Left lung (tissue), 10 donors: ENCODE results near the gene COG3. TPM values are rescaled to one million over a fixed set of nuclear protein-coding genes. Genes with fewer than 3 reads are reported as not detected.

ENCODE experiments used
- ATAC-seq: fragments of 200-7000 bp; cut with Tn5 transposase; one replicate; pipeline ENCODE4 v1.9.1; 2020; ENCODE audit warnings: moderate library complexity
- DNase-seq, 4 donors: peaks; one replicate each; pipeline ENCODE4 v3.0.0-alpha.2; 2013 to 2020
- H3K27ac ChIP-seq, 2 donors: fragments of 200-600 bp; sonication (generic) in 1 of 2; one replicate each; pipeline versions ENCODE4 v1.5.0 to v1.8.0; 2020 to 2021
- H3K27me3 ChIP-seq, 2 donors: fragments of 200-600 bp; sonication (generic) in 1 of 2; one replicate each; pipeline versions ENCODE4 v1.5.0 to v1.8.0; 2020 to 2021
- H3K36me3 ChIP-seq, 2 donors: fragments of 200-600 bp; sonication (generic) in 1 of 2; one replicate each; pipeline versions ENCODE4 v1.5.0 to v1.8.0; 2020 to 2021
- H3K4me1 ChIP-seq, 2 donors: fragments of 200-600 bp; one replicate each; pipeline ENCODE4 v1.8.0; 2021
- H3K4me3 ChIP-seq, 2 donors: fragments of 200-600 bp; sonication (generic) in 1 of 2; one replicate each; pipeline versions ENCODE4 v1.5.0 to v1.8.0; 2020 to 2021; ENCODE audit warnings: mild to moderate bottlenecking in 1 of 2
- H3K9me3 ChIP-seq, 2 donors: fragments of 200-600 bp; sonication (generic) in 1 of 2; one replicate each; pipeline versions ENCODE4 v1.5.0 to v1.8.0; 2020 to 2021
- CTCF ChIP-seq, 2 donors: fragments of 200-600 bp; sonication (generic) in 1 of 2; IDR thresholded peaks; one replicate each; pipeline versions ENCODE4 v1.5.0 to v1.8.0; 2021; ENCODE audit warnings: antibody characterized with exemption in 2 of 2
- intact Hi-C, 2 donors: fragments of 100-400 bp; cut with DNase I; formaldehyde crosslinking; loops; one replicate each; pipeline versions ENCODE4 v1.11.2 to v1.14.2; 2022
- polyA plus RNA-seq, 6 donors: library from polyadenylated mRNA; unstranded; fragments of 120-200 nt; gene quantifications; one replicate each; pipeline ENCODE4 v1.2.1, GENCODE V29; 2013; ENCODE audit not compliant: insufficient read length in 6 of 6
- total RNA-seq, 2 donors: library from RNA; stranded (reverse); fragmentation: NEBNext Ultra II Directional; extraction: Animal tissue kit (Norgen Biotek cat#: 25700); gene quantifications; one replicate each; pipeline ENCODE4 v1.2.1, GENCODE V29; 2021
- donor health status: DM: no; HTN: yes; CAD: no.
- donor health status: DM: no; HTN: no; CAD: no.

Gene COG3
- total and polyA plus RNA-seq, 8 donors: 20.6 to 37.8 (median 34.9) TPM

- Histone ChIP-seq H3K4me1 (no peaks in the 10 kb centered on the region), H3K9me3 (no peaks in the 10 kb centered on the region), H3K27ac (peak overlapping the region in 1 of 2 donors; percentile 24), H3K27me3 (no peaks in the 10 kb centered on the region), H3K36me3 (peaks cover 0 to 92% of the 10 kb centered on the region in 2 donors), H3K4me3 (no peak overlapping the region)
- intact Hi-C loops: no loop called here
- TF ChIP-seq CTCF (IDR thresholded peaks at IDR 0.05): peak; percentile 73 to 89
- peak in 2 of 4 donors; percentile 81 to 91 for DNase-seq
- peak; percentile 93 for ATAC-seq
Observed at GRCh38 chr13:45511310-45512097, 46.8 kb downstream of the COG3 start.

GRCh38 chr13:45512098-45512496 is 47.4 kb downstream of the COG3 start:
- no peaks in the 10 kb centered on the region for H3K27me3 ChIP-seq
- ATAC-seq (peak; percentile 16), DNase-seq (no peak)
- H3K4me3 ChIP-seq: no peak overlapping the region
- no peaks in the 10 kb centered on the region for H3K4me1 ChIP-seq
- no peaks in the 10 kb centered on the region for H3K9me3 ChIP-seq
- no peak for TF ChIP-seq CTCF (IDR thresholded peaks at IDR 0.05)
- peak overlapping the region in 1 of 2 donors; percentile 24 for H3K27ac ChIP-seq
- intact Hi-C loops: no loop called here
- peaks cover 0 to 92% of the 10 kb centered on the region in 2 donors for H3K36me3 ChIP-seq

GRCh38 chr13:45516757-45517156 is 52.0 kb downstream of the COG3 start:
- H3K36me3 ChIP-seq: peaks cover 0 to 91% of the 10 kb centered on the region in 2 donors
- no peaks in the 10 kb centered on the region for H3K4me1 ChIP-seq
- no peak for TF ChIP-seq CTCF (IDR thresholded peaks at IDR 0.05)
- H3K27me3 ChIP-seq: no peaks in the 10 kb centered on the region
- H3K27ac ChIP-seq: no peak overlapping the region
- no peak overlapping the region for H3K4me3 ChIP-seq
- ATAC-seq: no peak
- intact Hi-C loops: no loop called here
- no peak for DNase-seq
- H3K9me3 ChIP-seq: no peaks in the 10 kb centered on the region

DNA sequence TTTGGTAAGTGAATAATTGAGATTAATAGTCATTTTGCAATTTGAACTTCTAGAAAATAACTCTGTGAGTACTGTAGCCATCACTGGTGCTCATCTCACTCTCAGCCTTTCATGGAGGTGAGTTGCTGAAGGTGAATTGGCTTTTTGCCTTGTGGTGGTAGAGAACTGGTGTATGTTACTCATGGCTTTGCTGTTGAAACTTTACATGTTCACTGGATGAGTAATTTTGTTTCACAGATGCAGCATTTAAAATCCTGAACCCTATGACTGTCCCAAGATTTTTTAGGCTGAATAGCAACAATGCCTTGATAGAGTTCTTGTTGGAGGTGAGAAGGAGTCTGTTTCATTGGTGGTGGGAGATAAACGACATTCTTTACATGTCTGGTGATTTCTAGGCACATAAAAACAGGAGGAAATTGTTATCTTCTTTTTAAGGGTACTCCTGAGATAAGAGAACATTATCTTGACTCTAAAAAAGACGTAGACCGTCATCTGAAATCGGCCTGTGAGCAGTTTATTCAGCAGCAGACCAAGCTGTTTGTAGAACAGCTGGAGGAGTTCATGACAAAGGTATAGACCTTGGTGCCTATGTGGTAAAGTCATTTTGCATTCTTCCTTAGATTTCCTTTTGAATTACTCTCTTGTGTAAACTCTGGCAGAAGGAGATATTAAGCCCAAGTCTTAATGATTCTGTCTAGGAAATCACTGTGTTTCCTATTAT is 53.9 kb downstream of the COG3 start:
- no peak overlapping the region for H3K4me3 ChIP-seq
- H3K9me3 ChIP-seq: no peaks in the 10 kb centered on the region
- H3K27ac ChIP-seq: no peak overlapping the region
- intact Hi-C loops: no loop called here
- TF ChIP-seq CTCF (IDR thresholded peaks at IDR 0.05): no peak
- ATAC-seq (no peak), DNase-seq (no peak)
- no peaks in the 10 kb centered on the region for H3K27me3 ChIP-seq
- peaks cover 0 to 96% of the 10 kb centered on the region in 2 donors for H3K36me3 ChIP-seq
- no peaks in the 10 kb centered on the region for H3K4me1 ChIP-seq

GRCh38 chr13:45519493-45519892 is 54.8 kb downstream of the COG3 start:
- intact Hi-C loops: no loop called here
- H3K27ac ChIP-seq: no peak overlapping the region
- ATAC-seq: no peak
- H3K36me3 ChIP-seq: peaks cover 0 to 93% of the 10 kb centered on the region in 2 donors
- DNase-seq: no peak
- H3K4me1 ChIP-seq: no peaks in the 10 kb centered on the region
- TF ChIP-seq CTCF (IDR thresholded peaks at IDR 0.05): no peak
- H3K4me3 ChIP-seq: no peak overlapping the region
- H3K9me3 ChIP-seq: no peaks in the 10 kb centered on the region
- H3K27me3 ChIP-seq: no peaks in the 10 kb centered on the region
